ENCODE measurements around the gene ZBTB9. TPM values are rescaled to one million over a fixed set of nuclear protein-coding genes. Genes with fewer than 3 reads are reported as not detected.

Gene ZBTB9
- total RNA-seq, 4 donors from 2014 or later: under 0.01 to 12.0 (median 4.7) TPM

GRCh38 chr6:33425668-33426577 lies 28.5 kb upstream of the ZBTB9 start:
- Histone ChIP-seq H3K4me3 (peak overlapping the region; percentile 67 to 71), H3K36me3 (no peaks in the 10 kb centered on the region), H3K4me1 (peaks cover 14 to 18% of the 10 kb centered on the region in 2 donors), H3K27me3 (no peaks in the 10 kb centered on the region), H3K27ac (peak overlapping the region; percentile 95 to 99), H3K9me3 (no peaks in the 10 kb centered on the region)
- TF ChIP-seq CTCF (IDR thresholded peaks at IDR 0.05) (peak; percentile 45 to 75 (median 66)), POLR2A (IDR thresholded peaks at IDR 0.05) (peak in 1 of 2 donors; percentile 55)
- DNase-seq: peak; percentile 88 to 90
- intact Hi-C loops (cut with DNase I; ENCODE audit: low total_unique reads): loop anchor here (10.0 kb wide), 1 partner anchor 131 kb away; the partner anchor contains the start of gene RGL2

GRCh38 chr6:33426590-33427511 lies 27.5 kb upstream of the ZBTB9 start:
- intact Hi-C loops (cut with DNase I; ENCODE audit: low total_unique reads): loop anchor here (10.0 kb wide), 1 partner anchor 132 kb away; the partner anchor contains the start of gene RGL2

GRCh38 chr6:33427585-33428223 lies 26.7 kb upstream of the ZBTB9 start:
- DNase-seq: peak; percentile 54 to 61
- Histone ChIP-seq H3K27me3 (no peaks in the 10 kb centered on the region), H3K36me3 (no peaks in the 10 kb centered on the region), H3K4me1 (peaks cover 14 to 26% of the 10 kb centered on the region in 2 donors), H3K27ac (peak overlapping the region; percentile 95 to 99), H3K9me3 (no peaks in the 10 kb centered on the region), H3K4me3 (peak overlapping the region; percentile 49 to 67)
- TF ChIP-seq POLR2A (IDR thresholded peaks at IDR 0.05): no peak
- no peak for TF ChIP-seq CTCF (IDR thresholded peaks at IDR 0.05)
- intact Hi-C loops (cut with DNase I; ENCODE audit: low total_unique reads): loop anchor here (10.0 kb wide), 1 partner anchor 133 kb away; the partner anchor contains the start of gene RGL2

More at GRCh38 chr6:33426590-33427511, 27.5 kb upstream of the ZBTB9 start:
- TF ChIP-seq POLR2A (IDR thresholded peaks at IDR 0.05): no peak
- no peak for TF ChIP-seq CTCF (IDR thresholded peaks at IDR 0.05)
- no peaks in the 10 kb centered on the region for H3K27me3 ChIP-seq
- no peaks in the 10 kb centered on the region for H3K9me3 ChIP-seq
- peaks cover 14 to 20% of the 10 kb centered on the region in 2 donors for H3K4me1 ChIP-seq
- H3K4me3 ChIP-seq: peak overlapping the region; percentile 67 to 71
- peak overlapping the region; percentile 95 to 99 for H3K27ac ChIP-seq
- no peaks in the 10 kb centered on the region for H3K36me3 ChIP-seq
- no peak for DNase-seq

- peak overlapping the region; percentile 95 to 99 for H3K27ac ChIP-seq
- H3K4me1 ChIP-seq: peaks cover 14 to 33% of the 10 kb centered on the region in 2 donors
- H3K27me3 ChIP-seq: no peaks in the 10 kb centered on the region
- no peak for DNase-seq
- peak overlapping the region; percentile 49 to 67 for H3K4me3 ChIP-seq
- TF ChIP-seq POLR2A (IDR thresholded peaks at IDR 0.05) (no peak), CTCF (IDR thresholded peaks at IDR 0.05) (peak in 2 of 4 experiments; percentile 21 to 24)
- intact Hi-C loops (cut with DNase I; ENCODE audit: low total_unique reads): loop anchor here (10.0 kb wide), 1 partner anchor 134 kb away; the partner anchor contains the start of gene RGL2
- H3K9me3 ChIP-seq: no peaks in the 10 kb centered on the region
- H3K36me3 ChIP-seq: no peaks in the 10 kb centered on the region
Measured at GRCh38 chr6:33428224-33428965, 26.0 kb upstream of the ZBTB9 start.

All from uterus (tissue), 4 donors.